H9 (cell line): ENCODE results near the gene OR4N2. TPM values are rescaled to one million over a fixed set of nuclear protein-coding genes. Genes with fewer than 3 reads are reported as not detected.
"Not testable (repeated sequence)": the region's sequence is repeated elsewhere in the genome, so short reads cannot be mapped to it uniquely, and the experiment has no call there.

Experiments used
- DNase-seq: peaks from one replicate; pipeline ENCODE4 v3.0.0-alpha.2; 2017
- H2AFZ ChIP-seq: one replicate; pipeline ENCODE4 v1.6.1; 2013; ENCODE audit warnings: mild to moderate bottlenecking, low read length, control low read depth, moderate library complexity
- H2AK5ac ChIP-seq: 2 replicates; pipeline ENCODE4 v1.6.1; 2013; ENCODE audit warnings: low read length, control low read depth, mixed read lengths; ENCODE audit not compliant: insufficient read length
- H2BK120ac ChIP-seq: one replicate; pipeline ENCODE4 v1.6.1; 2013; ENCODE audit warnings: low read depth, mild to moderate bottlenecking, low read length, control low read depth, inconsistent platforms; ENCODE audit not compliant: poor library complexity, severe bottlenecking
- H2BK12ac ChIP-seq: 2 replicates; pipeline ENCODE4 v1.6.1; 2013; ENCODE audit warnings: low read length, control low read depth, mixed read lengths, low read depth; ENCODE audit not compliant: insufficient read length
- H2BK15ac ChIP-seq: 2 replicates; pipeline ENCODE4 v1.6.1; 2013; ENCODE audit warnings: low read depth, low read length, control low read depth
- H2BK20ac ChIP-seq: one replicate; pipeline ENCODE4 v1.6.1; 2013; ENCODE audit warnings: low read depth, mild to moderate bottlenecking, low read length, control low read depth, inconsistent platforms; ENCODE audit not compliant: poor library complexity, severe bottlenecking
- H2BK5ac ChIP-seq: 2 replicates; pipeline ENCODE4 v1.6.1; 2013; ENCODE audit warnings: low read length, control low read depth, mixed read lengths; ENCODE audit not compliant: insufficient read length
- H3K14ac ChIP-seq: 2 replicates; pipeline ENCODE4 v1.6.1; 2013; ENCODE audit warnings: low read length, control low read depth; ENCODE audit not compliant: insufficient read depth
- H3K18ac ChIP-seq: 2 replicates; pipeline ENCODE4 v1.6.1; 2013; ENCODE audit warnings: low read depth, mild to moderate bottlenecking, mixed read lengths, low read length, control low read depth; ENCODE audit not compliant: insufficient read length
- H3K23ac ChIP-seq: 2 replicates; pipeline ENCODE4 v1.6.1; 2013; ENCODE audit warnings: low read length, control low read depth, mixed read lengths, low read depth; ENCODE audit not compliant: insufficient read length
- H3K23me2 ChIP-seq: 2 replicates; pipeline ENCODE4 v1.6.1; 2013; ENCODE audit warnings: low read depth, mild to moderate bottlenecking, mixed read lengths, low read length, control low read depth; ENCODE audit not compliant: insufficient read length, poor library complexity, severe bottlenecking
- H3K27ac ChIP-seq: 2 replicates; pipeline ENCODE4 v1.5.1; 2013; ENCODE audit warnings: low read length, control low read depth, mixed read lengths, low read depth; ENCODE audit not compliant: insufficient read length
- H3K27me3 ChIP-seq: 2 replicates; pipeline ENCODE4 v1.6.1; 2013; ENCODE audit warnings: low read length, control low read depth, inconsistent platforms; ENCODE audit not compliant: insufficient read depth
- H3K4ac ChIP-seq: 2 replicates; pipeline ENCODE4 v1.6.1; 2013; ENCODE audit warnings: low read depth, mild to moderate bottlenecking, control low read depth, inconsistent platforms, low read length, moderate library complexity
- H3K4me1 ChIP-seq: 2 replicates; pipeline ENCODE4 v1.6.1; 2013; ENCODE audit warnings: low read length, control low read depth, inconsistent platforms; ENCODE audit not compliant: insufficient read depth
- H3K4me2 ChIP-seq: 2 replicates; pipeline ENCODE4 v1.6.1; 2013; ENCODE audit warnings: low read length, control low read depth, mixed read lengths; ENCODE audit not compliant: insufficient read length, insufficient read depth
- H3K56ac ChIP-seq: 2 replicates; pipeline ENCODE4 v1.6.1; 2013; ENCODE audit warnings: low read depth, mild to moderate bottlenecking, mixed read lengths, low read length, control low read depth; ENCODE audit not compliant: insufficient read length
- H3K79me1 ChIP-seq: 2 replicates; pipeline ENCODE4 v1.6.1; 2013; ENCODE audit warnings: low read depth, mild to moderate bottlenecking, moderate library complexity, low read length, control low read depth, inconsistent platforms; ENCODE audit not compliant: insufficient read depth, poor library complexity, severe bottlenecking
- H3K79me2 ChIP-seq: 2 replicates; pipeline ENCODE4 v1.6.1; 2013; ENCODE audit warnings: low read length, control low read depth, inconsistent platforms; ENCODE audit not compliant: insufficient read depth
- H3K9ac ChIP-seq: 2 replicates; pipeline ENCODE4 v1.6.1; 2013; ENCODE audit warnings: low read length, control low read depth, mixed read lengths; ENCODE audit not compliant: insufficient read length; ENCODE audit errors: extremely low read depth
- H3K9me3 ChIP-seq: one replicate; pipeline ENCODE4 v1.6.1; 2013; ENCODE audit warnings: low read depth, low read length, inconsistent platforms; ENCODE audit not compliant: control insufficient read depth
- H3T11ph ChIP-seq: one replicate; pipeline ENCODE4 v1.6.1; 2013; ENCODE audit warnings: mild to moderate bottlenecking, low read length, control low read depth, inconsistent platforms
- H4K20me1 ChIP-seq: one replicate; pipeline ENCODE4 v1.6.1; 2013; ENCODE audit not compliant: control insufficient read depth, insufficient read length, insufficient read depth
- H4K5ac ChIP-seq: 2 replicates; pipeline ENCODE4 v1.6.1; 2013; ENCODE audit warnings: low read depth, mild to moderate bottlenecking, mixed read lengths, low read length, control low read depth; ENCODE audit not compliant: insufficient read length
- H4K8ac ChIP-seq: replicated peaks from 2 replicates; pipeline ENCODE4 v1.6.1; 2013; ENCODE audit warnings: low read length, control low read depth, mixed read lengths, low read depth; ENCODE audit not compliant: insufficient read length
- H4K91ac ChIP-seq: 2 replicates; pipeline ENCODE4 v1.6.1; 2013; ENCODE audit warnings: low read depth, mild to moderate bottlenecking, moderate library complexity, mixed read lengths, low read length, control low read depth; ENCODE audit not compliant: insufficient read length
- H3K27ac Mint-ChIP-seq, 3 experiments: 2 replicates in 2 of 3; 3 replicates in 1 of 3; pipeline ENCODE4 v1.8.0; 2020 to 2021; ENCODE audit warnings: mixed read lengths in 3 of 3, mild to moderate bottlenecking in 1 of 3, moderate library complexity in 1 of 3
- H3K27me3 Mint-ChIP-seq: 2 replicates; pipeline ENCODE4 v1.8.0; 2021; ENCODE audit warnings: low read depth, mild to moderate bottlenecking, moderate library complexity, mixed read lengths
- H3K36me3 Mint-ChIP-seq, 3 experiments: 2 replicates in 2 of 3; 3 replicates in 1 of 3; pipeline ENCODE4 v1.8.0; 2020 to 2021; ENCODE audit warnings: low read depth in 3 of 3, mixed read lengths in 3 of 3; ENCODE audit not compliant: insufficient read depth in 1 of 3
- H3K4me1 Mint-ChIP-seq, 2 experiments: 2 replicates each; pipeline ENCODE4 v1.8.0; 2020; ENCODE audit warnings: mixed read lengths in 2 of 2
- H3K4me3 Mint-ChIP-seq, 2 experiments: 2 replicates in 1 of 2; 3 replicates in 1 of 2; pipeline ENCODE4 v1.8.0; 2020 to 2021; ENCODE audit warnings: mild to moderate bottlenecking in 2 of 2, mixed read lengths in 2 of 2, moderate library complexity in 1 of 2
- H3K9me3 Mint-ChIP-seq, 2 experiments: 2 replicates in 1 of 2; 3 replicates in 1 of 2; pipeline ENCODE4 v1.8.0; 2020; ENCODE audit warnings: mild to moderate bottlenecking in 2 of 2, mixed read lengths in 2 of 2, moderate library complexity in 1 of 2
- WGBS: extraction: QIAGEN DNeasy Blood & Tissue Kit; methylation state at CpG from one replicate; pipeline ENCODE4 v1.1.7; 2013; ENCODE audit warnings: missing lambda C conversion rate, low lambda C conversion rate, mixed read lengths; ENCODE audit not compliant: insufficient read length; ENCODE audit errors: extremely low coverage; 5-methylcytosine and 5-hydroxymethylcytosine counted together
- long read RNA-seq: library from polyadenylated mRNA; unstranded; transcript quantifications from one replicate; pipeline ENCODE4 v2.0.0, GENCODE V29; 2020
- total RNA-seq: library from RNA; stranded (reverse); gene quantifications from 2 replicates; pipeline ENCODE4 v1.2.1, GENCODE V29; 2021

The OR4N2 gene
- total RNA-seq: not detected in 2 replicates
- long read RNA-seq: 0 reads

DNA sequence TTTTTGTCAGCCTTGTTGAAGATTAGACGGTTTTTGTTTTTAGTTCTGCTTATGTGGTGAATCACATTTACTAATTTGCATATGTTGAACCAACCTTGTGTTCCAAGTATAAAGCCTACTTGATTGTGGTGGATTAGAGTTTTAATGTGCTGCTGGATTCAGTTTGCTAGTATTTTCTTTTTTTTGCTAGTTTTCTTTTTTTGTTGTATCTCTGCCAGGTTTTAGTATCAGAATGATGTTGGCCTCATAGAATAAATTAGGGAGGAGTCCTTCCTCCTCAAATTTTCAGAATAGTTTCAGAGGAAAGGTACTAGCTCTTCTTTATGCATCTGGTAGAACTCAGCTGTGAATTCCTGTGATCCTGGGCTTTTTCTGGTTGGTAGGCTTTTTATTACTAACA is at the start of gene OR4N2:
OR4N2 (plus strand) TSS at position 301 of the 400 bp plus-strand sequence. CDS start 23,679 bp downstream, outside the sequence.
- H3K4ac ChIP-seq, H4K20me1 ChIP-seq, H3K27ac Mint-ChIP-seq, H3K79me2 ChIP-seq, H3K4me1 ChIP-seq, H3K56ac ChIP-seq, DNase-seq, H2BK5ac ChIP-seq, H4K8ac ChIP-seq, H3K27me3 ChIP-seq, H3K79me1 ChIP-seq, H3K27ac ChIP-seq, H3K4me3 Mint-ChIP-seq, H2AK5ac ChIP-seq, H3K9me3 Mint-ChIP-seq, H2BK120ac ChIP-seq, H4K91ac ChIP-seq, H2BK15ac ChIP-seq, H3K23ac ChIP-seq, H2BK20ac ChIP-seq, H3K9ac ChIP-seq, H3K18ac ChIP-seq, H3K4me1 Mint-ChIP-seq, H4K5ac ChIP-seq, H3K27me3 Mint-ChIP-seq, H3K4me2 ChIP-seq, H3K14ac ChIP-seq, H3K23me2 ChIP-seq, H3T11ph ChIP-seq, H2AFZ ChIP-seq, H2BK12ac ChIP-seq: not testable (repeated sequence)
- no CpG with 5 or more reads among the region's 1 CpG for WGBS
- H3K36me3 Mint-ChIP-seq: peaks cover 3 to 25% (median 15%) of the 10 kb centered on the region in 3 experiments; a peak in 6 of 7 replicates
- peaks cover 91% of the 10 kb centered on the region for H3K9me3 ChIP-seq
